CD14-positive monocyte (primary cell): ENCODE results near the gene FUZ. TPM values are rescaled to one million over a fixed set of nuclear protein-coding genes. Genes with fewer than 3 reads are reported as not detected.
A peak's percentile ranks its signal among the peaks of the same experiment; 100 is the strongest.

Experiments used
- DNase-seq, 3 donors: peaks; one replicate each; pipeline ENCODE4 v3.0.0-alpha.2; 2011 to 2022
- H2AFZ ChIP-seq: 2 replicates; pipeline ENCODE4 v1.6.0; 2012; ENCODE audit warnings: mild to moderate bottlenecking, low read depth, low read length, inconsistent platforms; ENCODE audit not compliant: insufficient read depth, poor library complexity, severe bottlenecking
- H3K27ac ChIP-seq, 2 donors: 1 replicate in 1 of 2; 2 replicates in 1 of 2; pipeline ENCODE4 v1.5.1; 2012 to 2013; ENCODE audit warnings: low read length in 2 of 2, control low read depth in 1 of 2, inconsistent platforms in 1 of 2, low read depth in 1 of 2, mild to moderate bottlenecking in 1 of 2
- H3K27me3 ChIP-seq, 2 donors: one replicate each; pipeline versions ENCODE4 v1.6.0 to v1.6.1; 2011 to 2013; ENCODE audit warnings: low read length in 2 of 2; ENCODE audit not compliant: control insufficient read depth in 2 of 2, insufficient read depth in 2 of 2
- H3K36me3 ChIP-seq, 2 donors: replicated peaks in 1 of 2; 1 replicate in 1 of 2; 2 replicates in 1 of 2; pipeline versions ENCODE4 v1.5.1 to v1.6.1; 2012 to 2013; ENCODE audit warnings: low read length in 2 of 2, control low read depth in 1 of 2, inconsistent platforms in 1 of 2, mild to moderate bottlenecking in 1 of 2; ENCODE audit not compliant: insufficient read depth in 2 of 2, control insufficient read depth in 1 of 2
- H3K4me1 ChIP-seq, 2 donors: 1 replicate in 1 of 2; 2 replicates in 1 of 2; pipeline versions ENCODE4 v1.5.1 to v1.6.1; 2012 to 2013; ENCODE audit warnings: low read length in 2 of 2, control low read depth in 1 of 2, inconsistent platforms in 1 of 2, mild to moderate bottlenecking in 1 of 2, moderate library complexity in 1 of 2; ENCODE audit not compliant: insufficient read depth in 2 of 2, control insufficient read depth in 1 of 2
- H3K4me2 ChIP-seq: replicated peaks from 2 replicates; pipeline ENCODE3; 2012; ENCODE audit warnings: low read length, moderate library complexity, mild to moderate bottlenecking; ENCODE audit not compliant: poor library complexity, severe bottlenecking; ENCODE audit errors: extremely low read depth
- H3K4me3 ChIP-seq, 3 experiments: fragments of 200-600 bp in 1 of 3; sonication (generic) in 1 of 3; replicated peaks in 1 of 3; 1 replicate in 2 of 3; 2 replicates in 1 of 3; pipeline ENCODE4 v1.5.1; 2011 to 2013; ENCODE audit warnings: low read length in 3 of 3, mild to moderate bottlenecking in 3 of 3, control low read depth in 2 of 3, low read depth in 2 of 3, inconsistent platforms in 1 of 3, moderate library complexity in 1 of 3
- H3K79me2 ChIP-seq: 2 replicates; pipeline ENCODE4 v1.6.0; 2012; ENCODE audit warnings: mild to moderate bottlenecking, control low read depth, inconsistent platforms, low read length, moderate library complexity; ENCODE audit not compliant: insufficient read depth
- H3K9ac ChIP-seq: 2 replicates; pipeline ENCODE4 v1.6.0; 2017; ENCODE audit warnings: low read length, mild to moderate bottlenecking; ENCODE audit not compliant: insufficient read depth, poor library complexity, severe bottlenecking
- H3K9me3 ChIP-seq, 2 donors: replicated peaks in 1 of 2; 1 replicate in 1 of 2; 2 replicates in 1 of 2; pipeline versions ENCODE4 v1.5.1 to v1.6.1; 2012 to 2013; ENCODE audit warnings: low read length in 2 of 2, control low read depth in 1 of 2; ENCODE audit not compliant: control insufficient read depth in 1 of 2, insufficient read depth in 1 of 2
- H4K20me1 ChIP-seq: 2 replicates; pipeline ENCODE4 v1.6.0; 2012; ENCODE audit warnings: mild to moderate bottlenecking, low read length, control low read depth, moderate library complexity; ENCODE audit not compliant: insufficient read depth
- H3K27ac Mint-ChIP-seq, 7 donors: one replicate each; pipeline ENCODE4 v1.8.0; 2020; ENCODE audit warnings: mild to moderate bottlenecking in 7 of 7, mixed read lengths in 7 of 7, moderate library complexity in 6 of 7, inconsistent platforms in 2 of 7
- H3K27me3 Mint-ChIP-seq, 3 donors: one replicate each; pipeline ENCODE4 v1.8.0; 2021 to 2022; ENCODE audit warnings: low read depth in 3 of 3, mild to moderate bottlenecking in 3 of 3, mixed read lengths in 3 of 3, moderate library complexity in 3 of 3, inconsistent platforms in 1 of 3
- H3K36me3 Mint-ChIP-seq, 2 donors: one replicate each; pipeline ENCODE4 v1.8.0; 2020; ENCODE audit warnings: mixed read lengths in 2 of 2, inconsistent platforms in 1 of 2, mild to moderate bottlenecking in 1 of 2
- H3K4me1 Mint-ChIP-seq: one replicate; pipeline ENCODE4 v1.8.0; 2020; ENCODE audit warnings: mild to moderate bottlenecking, mixed read lengths
- H3K4me3 Mint-ChIP-seq, 2 donors: one replicate each; pipeline ENCODE4 v1.8.0; 2020; ENCODE audit warnings: mild to moderate bottlenecking in 2 of 2, mixed read lengths in 2 of 2, moderate library complexity in 1 of 2
- H3K9me3 Mint-ChIP-seq, 7 donors: one replicate each; pipeline ENCODE4 v1.8.0; 2020 to 2022; ENCODE audit warnings: mixed read lengths in 7 of 7, mild to moderate bottlenecking in 6 of 7, moderate library complexity in 6 of 7, inconsistent platforms in 2 of 7
- CTCF ChIP-seq: fragments of 200-600 bp; IDR thresholded peaks from one replicate; pipeline ENCODE4 v1.8.0; 2022; ENCODE audit warnings: antibody characterized with exemption, mild to moderate bottlenecking
- WGBS: methylation state at CpG from one replicate; pipeline ENCODE4 v1.1.5; 2013; ENCODE audit warnings: missing lambda C conversion rate; ENCODE audit not compliant: insufficient coverage; 5-methylcytosine and 5-hydroxymethylcytosine counted together
- intact Hi-C, 2 donors: fragments of 100-400 bp; cut with micrococcal nuclease; formaldehyde crosslinking; loops; one replicate each; pipeline versions ENCODE4 v1.15.0 to v1.15.1; 2023
- polyA plus RNA-seq, 3 donors: library from polyadenylated mRNA; depleted of rRNA in 1 of 3; unstranded in 2 of 3; stranded (reverse) in 1 of 3; fragments of 300-500 nt in 2 of 3; fragments of >200 nt in 1 of 3; fragmentation: Illumina TruSeq in 2 of 3; gene quantifications; 1 replicate in 2 of 3; 2 replicates in 1 of 3; pipeline ENCODE4 v1.2.3, GENCODE V29; 2012 to 2021

FUZ gene
- polyA plus RNA-seq, 3 donors: 5.3 to 16.7 (median 5.3) TPM

- peaks cover 0 to 4% of the 10 kb centered on the region in 2 donors for H3K9me3 ChIP-seq
- peaks cover 13 to 16% (median 15%) of the 10 kb centered on the region in 3 donors for H3K27me3 Mint-ChIP-seq
- H3K27ac Mint-ChIP-seq: peak overlapping the region in 2 of 7 donors; percentile 41 to 85
- peaks cover 7 to 12% of the 10 kb centered on the region in 2 donors for H3K27me3 ChIP-seq
- no peak overlapping the region for H3K27ac ChIP-seq
- H3K4me1 Mint-ChIP-seq: peaks cover 19% of the 10 kb centered on the region
- intact Hi-C loops: no loop called here
- TF ChIP-seq CTCF: no peak
- peaks cover 86% of the 10 kb centered on the region for H4K20me1 ChIP-seq
- peaks cover 20% of the 10 kb centered on the region for H3K79me2 ChIP-seq
- peaks cover 9 to 14% of the 10 kb centered on the region in 2 donors for H3K4me1 ChIP-seq
- 85% methylated on average over 14 of the region's 21 CpGs for WGBS
- H2AFZ ChIP-seq: no peak overlapping the region
- H3K4me3 Mint-ChIP-seq: no peak overlapping the region
- H3K36me3 Mint-ChIP-seq: peaks cover 28 to 51% of the 10 kb centered on the region in 2 donors
- peaks cover 28 to 43% of the 10 kb centered on the region in 2 donors for H3K36me3 ChIP-seq
- H3K4me2 ChIP-seq: no peak overlapping the region
- no peak for DNase-seq
- no peak overlapping the region for H3K4me3 ChIP-seq
- H3K9ac ChIP-seq: no peak overlapping the region
- peaks cover 0 to 5% (median 0%) of the 10 kb centered on the region in 7 donors for H3K9me3 Mint-ChIP-seq
Observed at GRCh38 chr19:49855676-49856573, 42.8 kb upstream of the FUZ start.

- H3K36me3 ChIP-seq: peaks cover 22 to 38% of the 10 kb centered on the region in 2 donors
- 92% methylated on average over 12 of the region's 12 CpGs for WGBS
- peak overlapping the region in 1 of 7 donors; percentile 30 for H3K27ac Mint-ChIP-seq
Observed at GRCh38 chr19:49855277-49855675, 42.2 kb upstream of the FUZ start.

More at GRCh38 chr19:49855277-49855675, 42.2 kb upstream of the FUZ start:
- Histone ChIP-seq H3K9me3 (peaks cover 0 to 4% of the 10 kb centered on the region in 2 donors), H3K27ac (no peak overlapping the region), H3K4me3 (no peak overlapping the region), H4K20me1 (peaks cover 80% of the 10 kb centered on the region), H3K9ac (no peak overlapping the region), H3K4me2 (no peak overlapping the region), H3K4me1 (peaks cover 10 to 15% of the 10 kb centered on the region in 2 donors), H3K27me3 (peaks cover 7 to 12% of the 10 kb centered on the region in 2 donors), H2AFZ (no peak overlapping the region), H3K79me2 (peaks cover 20% of the 10 kb centered on the region)
- intact Hi-C loops: no loop called here
- Mint-ChIP-seq H3K4me1 (peaks cover 19% of the 10 kb centered on the region), H3K36me3 (peaks cover 22 to 44% of the 10 kb centered on the region in 2 donors), H3K9me3 (peaks cover 0 to 5% (median 0%) of the 10 kb centered on the region in 7 donors), H3K27me3 (peaks cover 13 to 16% (median 15%) of the 10 kb centered on the region in 3 donors), H3K4me3 (no peak overlapping the region)
- no peak for TF ChIP-seq CTCF
- no peak for DNase-seq
